Esophagus muscularis mucosa (tissue), 4 donors: Measurements from ENCODE around the gene PVR.

ENCODE experiments used
- EP300 ChIP-seq: sonication (generic); formaldehyde crosslinking; IDR thresholded peaks from one replicate; pipeline ENCODE4 v1.6.1; 2017; ENCODE audit warnings: antibody characterized with exemption
- POLR2A ChIP-seq: fragments of 450-650 bp; IDR thresholded peaks from one replicate; pipeline ENCODE4 v1.6.1; 2017; ENCODE audit warnings: antibody characterized with exemption, moderate library complexity, mild to moderate bottlenecking, low read depth
- POLR2AphosphoS5 ChIP-seq, 2 donors: sonication (generic); formaldehyde crosslinking; IDR thresholded peaks; one replicate each; pipeline ENCODE4 v1.6.1; 2017; ENCODE audit warnings: antibody characterized with exemption in 2 of 2
- TF ChIP-seq, protein P1 (sequence below), 3 experiments: fragments of 200-600 bp in 2 of 3; fragments of 450-650 bp in 1 of 3; sonication (generic) in 2 of 3; IDR thresholded peaks; one replicate each; pipeline ENCODE4 v1.5.1; 2017 to 2019; ENCODE audit warnings: antibody characterized with exemption in 3 of 3, mild to moderate bottlenecking in 2 of 3, moderate library complexity in 1 of 3

DNA sequence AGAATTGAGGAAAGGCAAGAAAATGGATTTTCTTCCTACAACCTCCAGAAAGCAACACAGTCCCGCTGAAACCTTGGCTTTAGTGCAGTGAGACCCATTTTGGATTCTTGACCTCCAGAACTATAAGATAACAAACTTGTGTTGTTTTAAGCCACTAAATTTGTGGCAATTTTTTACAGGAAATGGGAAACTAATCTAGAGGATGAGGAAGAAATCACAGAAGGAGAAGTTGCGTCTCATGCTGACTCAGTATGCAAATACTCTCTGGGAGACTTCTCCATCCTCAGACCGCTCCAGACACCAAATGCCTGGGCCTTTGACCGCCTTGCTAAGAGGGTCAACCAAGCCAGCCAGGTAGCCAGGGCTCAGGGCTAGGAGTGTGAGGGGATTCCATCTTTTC, 42.2 kb downstream of the PVR start:
- TF ChIP-seq, protein P1, sequence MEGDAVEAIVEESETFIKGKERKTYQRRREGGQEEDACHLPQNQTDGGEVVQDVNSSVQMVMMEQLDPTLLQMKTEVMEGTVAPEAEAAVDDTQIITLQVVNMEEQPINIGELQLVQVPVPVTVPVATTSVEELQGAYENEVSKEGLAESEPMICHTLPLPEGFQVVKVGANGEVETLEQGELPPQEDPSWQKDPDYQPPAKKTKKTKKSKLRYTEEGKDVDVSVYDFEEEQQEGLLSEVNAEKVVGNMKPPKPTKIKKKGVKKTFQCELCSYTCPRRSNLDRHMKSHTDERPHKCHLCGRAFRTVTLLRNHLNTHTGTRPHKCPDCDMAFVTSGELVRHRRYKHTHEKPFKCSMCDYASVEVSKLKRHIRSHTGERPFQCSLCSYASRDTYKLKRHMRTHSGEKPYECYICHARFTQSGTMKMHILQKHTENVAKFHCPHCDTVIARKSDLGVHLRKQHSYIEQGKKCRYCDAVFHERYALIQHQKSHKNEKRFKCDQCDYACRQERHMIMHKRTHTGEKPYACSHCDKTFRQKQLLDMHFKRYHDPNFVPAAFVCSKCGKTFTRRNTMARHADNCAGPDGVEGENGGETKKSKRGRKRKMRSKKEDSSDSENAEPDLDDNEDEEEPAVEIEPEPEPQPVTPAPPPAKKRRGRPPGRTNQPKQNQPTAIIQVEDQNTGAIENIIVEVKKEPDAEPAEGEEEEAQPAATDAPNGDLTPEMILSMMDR (IDR thresholded peaks at IDR 0.05), result no peak
- TF ChIP-seq POLR2A (no peak), EP300 (no peak), POLR2AphosphoS5 (IDR thresholded peaks at IDR 0.05) (no peak)
